ENCODE results near the gene TNFRSF19. TPM values are rescaled to one million over a fixed set of nuclear protein-coding genes. Genes with fewer than 3 reads are reported as not detected.
A peak's percentile ranks its signal among the peaks of the same experiment; 100 is the strongest.

TNFRSF19 gene
- total and polyA plus RNA-seq, 2 of the 4 experiments (the other 2 are of a cell fraction), result 18.6 to 26.3 TPM

DNA sequence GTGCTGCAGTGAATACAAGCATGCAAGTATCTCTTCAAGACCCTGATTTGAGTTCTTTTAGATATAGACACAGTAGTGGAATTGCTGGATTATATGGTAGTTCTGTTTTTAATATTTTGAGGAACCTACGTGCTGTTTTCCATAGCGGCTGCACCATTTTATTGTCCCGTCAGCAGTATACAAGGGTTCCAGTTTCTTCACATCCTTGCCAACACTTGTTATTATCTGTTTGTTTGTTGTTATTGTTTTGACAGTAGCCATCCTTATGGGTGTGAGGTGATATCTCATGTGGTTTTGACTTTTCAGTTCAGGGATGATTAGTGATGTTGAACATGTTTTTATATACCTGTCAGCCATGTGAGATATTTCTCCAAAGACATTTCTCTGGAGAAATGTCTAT, 53.2 kb downstream of the TNFRSF19 start:
- no peak overlapping the region for H3K4ac ChIP-seq (ENCODE audit: low read depth, low read length)
- POLR2A ChIA-PET (ENCODE audit: unreplicated experiment), result no interaction called here

More for the DNA sequence above, 53.2 kb downstream of the TNFRSF19 start:
- Histone ChIP-seq H3K9me3 (ENCODE audit: control insufficient read depth, insufficient read depth, low read length) (peaks cover 2% of the 10 kb centered on the region; the same call in 1 of the 2 replicates), H2AFZ (replicated peaks; ENCODE audit: low read length, poor library complexity) (no peak overlapping the region), H4K20me1 (ENCODE audit: insufficient read depth, low read length) (no peaks in the 10 kb centered on the region), H4K8ac (ENCODE audit: low read depth in 2 of 2, low read length in 2 of 2) (no peak overlapping the region), H3K4me1 (ENCODE audit: control insufficient read depth, insufficient read depth, low read length) (peaks cover 13% of the 10 kb centered on the region), H3K4me3 (ENCODE audit: insufficient read depth, low read depth, low read length) (no peak overlapping the region), H3K9ac (ENCODE audit: low read depth, low read length) (no peak overlapping the region), H4K5ac (ENCODE audit: low read depth, low read length) (no peak overlapping the region), H2AK9ac (replicated peaks; ENCODE audit: low read depth, low read length, poor library complexity) (no peak overlapping the region), H3K79me1 (ENCODE audit: low read depth in 1 of 2, low read length in 2 of 2) (peaks cover 3 to 37% of the 10 kb centered on the region in 2 experiments; a peak in 2 of 4 replicates), H3K9me1 (ENCODE audit: insufficient read depth, low read length) (peaks cover 17% of the 10 kb centered on the region), H3K56ac (ENCODE audit: extremely low read depth, insufficient read depth, low read length) (no peak overlapping the region), H3K36me3 (ENCODE audit: control insufficient read depth, insufficient read depth, low read length) (peaks cover 38% of the 10 kb centered on the region), H3K18ac (ENCODE audit: low read depth, low read length) (no peak overlapping the region), H2BK20ac (ENCODE audit: low read depth, low read length) (no peak overlapping the region), H3K27me3 (ENCODE audit: control insufficient read depth, insufficient read depth, low read length) (no peaks in the 10 kb centered on the region), H2AK5ac (ENCODE audit: low read depth, low read length) (no peak overlapping the region), H3K4me2 (ENCODE audit: low read depth, low read length) (no peak overlapping the region), H2BK15ac (ENCODE audit: low read depth, low read length) (no peak overlapping the region), H2BK120ac (ENCODE audit: low read depth, low read length) (no peak overlapping the region), H3K27ac (ENCODE audit: insufficient read depth, low read length) (no peak overlapping the region), H3K14ac (replicated peaks; ENCODE audit: low read depth, low read length) (no peak overlapping the region), H4K91ac (ENCODE audit: insufficient read depth, low read depth, low read length) (no peak overlapping the region), H2BK5ac (ENCODE audit: low read depth, low read length, poor library complexity, severe bottlenecking) (no peak overlapping the region), H3K23ac (ENCODE audit: low read depth, low read length) (no peak overlapping the region)
- no TSS peak for BruUV-seq (replicated peaks)
- dilution Hi-C loops (cut with HindIII; ENCODE audit: low sequenced_read_pairs, unreplicated experiment) (no loop called here), in situ Hi-C loops (cut with MboI; ENCODE audit: low sequenced_read_pairs) (no loop called here), intact Hi-C loops (cut with micrococcal nuclease) (no loop called here)
- TF ChIP-seq NFE2L2 (IDR thresholded peaks at IDR 0.05; ENCODE audit: low read depth, low read length) (no peak), MAFK (IDR thresholded peaks at IDR 0.05; ENCODE audit: low read depth, low read length) (peak; percentile 66)
- no peak for ATAC-seq (ENCODE audit: low read depth)
- CTCF ChIA-PET, result no interaction called here
- no CpG with 5 or more reads among the region's 3 CpGs for WGBS, 2 experiments (ENCODE audit: extremely low coverage in 2 of 2, insufficient read length in 1 of 2)
- no peak for DNase-seq

All from IMR-90 (cell line).